Stimulated activated CD4-positive, alpha-beta T cell treated with anti-CD3 and anti-CD28 coated beads, TNF-alpha, amount 100 ng/mL, for 1 hour (primary cell): Measurements from ENCODE around the gene SNRPD3.
"Not testable (repeated sequence)": the region's sequence is repeated elsewhere in the genome, so short reads cannot be mapped to it uniquely, and the experiment has no call there.

Experiments used
- DNase-seq, 3 donors: peaks; one replicate each; pipeline ENCODE4 v3.0.0-alpha.2; 2020; ENCODE audit warnings: low read depth in 3 of 3, low spot score in 1 of 3

Gene SNRPD3

GRCh38 chr22:24530968-24531367 is 24.8 kb upstream of the SNRPD3 start:
- not testable (repeated sequence) for DNase-seq

GRCh38 chr22:24532075-24532474 is 23.7 kb upstream of the SNRPD3 start:
- no peak for DNase-seq

GRCh38 chr22:24535348-24535747 is 20.5 kb upstream of the SNRPD3 start:
- DNase-seq = no peak

- DNase-seq = no peak
Measured at GRCh38 chr22:24536089-24536488, 19.7 kb upstream of the SNRPD3 start.

GRCh38 chr22:24540470-24540869 is 15.3 kb upstream of the SNRPD3 start:
- no peak for DNase-seq

- DNase-seq = no peak
Measured at GRCh38 chr22:24541681-24542515, 13.9 kb upstream of the SNRPD3 start.

- DNase-seq = no peak
Measured at GRCh38 chr22:24542641-24543040, 13.2 kb upstream of the SNRPD3 start.

GRCh38 chr22:24543185-24543601 is 12.6 kb upstream of the SNRPD3 start:
- no peak for DNase-seq

- no peak for DNase-seq
Measured at GRCh38 chr22:24543679-24544243, 12.0 kb upstream of the SNRPD3 start.

- no peak for DNase-seq
Measured at GRCh38 chr22:24548812-24549211, 7.0 kb upstream of the SNRPD3 start.

GRCh38 chr22:24550028-24550901 is 5.5 kb upstream of the SNRPD3 start:
- DNase-seq = no peak

- no peak for DNase-seq
Measured at GRCh38 chr22:24550902-24551435, 4.8 kb upstream of the SNRPD3 start.

GRCh38 chr22:24552503-24553286 is 3.1 kb upstream of the SNRPD3 start:
- not testable (repeated sequence) for DNase-seq

- no peak for DNase-seq
Measured at GRCh38 chr22:24553597-24554312, 2.0 kb upstream of the SNRPD3 start.

GRCh38 chr22:24554313-24555164 is 1.3 kb upstream of the SNRPD3 start, which contains the start of gene GUCD1:
Gene GUCD1 (minus strand): TSS chr22:24555138. CDS start chr22:24554991, 147 bp downstream.
- DNase-seq = peak in 1 of 3 donors; percentile 14

GRCh38 chr22:24559471-24559870 is 3.7 kb downstream of the SNRPD3 start:
- no peak for DNase-seq

- no peak for DNase-seq
Measured at GRCh38 chr22:24563246-24563645, 7.4 kb downstream of the SNRPD3 start.

GRCh38 chr22:24564376-24565058 is 8.7 kb downstream of the SNRPD3 start:
- no peak for DNase-seq
